ENCODE results near the gene UST. TPM values are rescaled to one million over a fixed set of nuclear protein-coding genes. Genes with fewer than 3 reads are reported as not detected.

UST gene
- total RNA-seq, 1 donor from 2014 or later = 4.4 TPM

GRCh38 chr6:148780918-148781436 is 34.1 kb downstream of the UST start:
- no peak for ATAC-seq
- intact Hi-C loops (cut with DNase I) = no loop called here
- no peak for DNase-seq (ENCODE audit: missing footprints)

- intact Hi-C loops (cut with DNase I) = no loop called here
- ATAC-seq (no peak), DNase-seq (ENCODE audit: missing footprints) (no peak)
Measured at GRCh38 chr6:148789948-148790347, 43.1 kb downstream of the UST start.

GRCh38 chr6:148790404-148790803 is 43.6 kb downstream of the UST start:
- ATAC-seq = no peak
- no peak for DNase-seq (ENCODE audit: missing footprints)
- intact Hi-C loops (cut with DNase I) = no loop called here

DNA sequence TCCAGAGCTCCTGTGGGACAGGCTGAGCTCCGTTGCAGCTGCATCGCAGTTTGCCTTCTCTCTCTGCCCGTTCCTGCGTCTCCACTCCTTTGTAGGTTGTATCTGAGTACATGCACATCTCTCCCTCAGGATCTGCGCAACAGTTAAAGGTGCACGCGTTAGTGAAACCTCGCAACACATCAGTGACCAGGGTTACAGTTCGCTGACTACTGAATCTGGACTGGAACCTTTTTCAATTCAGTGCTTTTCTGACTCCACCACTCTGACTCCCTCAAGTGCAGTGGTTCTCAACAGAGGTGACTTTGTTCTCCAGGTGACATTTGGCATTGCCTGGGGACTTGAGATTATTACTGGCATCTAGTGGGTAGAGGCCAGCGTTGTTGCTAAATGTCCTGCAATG is 44.0 kb downstream of the UST start:
- ATAC-seq (no peak), DNase-seq (ENCODE audit: missing footprints) (no peak)
- intact Hi-C loops (cut with DNase I) = no loop called here

DNA sequence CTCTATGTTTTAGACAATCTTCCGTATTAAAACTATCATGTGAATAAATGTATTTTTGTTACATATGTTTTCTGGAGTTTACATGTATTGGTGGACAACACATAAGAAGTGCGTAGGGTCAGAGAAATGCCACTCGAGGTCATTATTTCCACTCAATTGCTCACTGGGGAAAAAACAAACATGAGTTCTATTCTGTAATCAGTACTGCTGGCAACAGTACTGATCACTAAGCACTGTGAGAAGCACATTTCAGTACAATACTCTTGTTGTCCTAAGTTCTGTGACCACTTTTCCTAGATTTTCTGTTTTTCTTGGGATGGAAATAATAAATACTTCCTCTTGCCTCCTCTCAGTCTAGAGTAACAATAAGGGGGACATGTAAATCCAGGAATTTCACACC is 44.5 kb downstream of the UST start:
- intact Hi-C loops (cut with DNase I) = no loop called here
- DNase-seq (ENCODE audit: missing footprints) = no peak
- no peak for ATAC-seq

GRCh38 chr6:148793721-148794120 is 46.9 kb downstream of the UST start:
- intact Hi-C loops (cut with DNase I) = no loop called here
- no peak for ATAC-seq

GRCh38 chr6:148794797-148795196 is 48.0 kb downstream of the UST start:
- no peak for DNase-seq (ENCODE audit: missing footprints)
- ATAC-seq = no peak
- intact Hi-C loops (cut with DNase I) = no loop called here

More at GRCh38 chr6:148793721-148794120, 46.9 kb downstream of the UST start:
- DNase-seq (ENCODE audit: missing footprints) = no peak

DNA sequence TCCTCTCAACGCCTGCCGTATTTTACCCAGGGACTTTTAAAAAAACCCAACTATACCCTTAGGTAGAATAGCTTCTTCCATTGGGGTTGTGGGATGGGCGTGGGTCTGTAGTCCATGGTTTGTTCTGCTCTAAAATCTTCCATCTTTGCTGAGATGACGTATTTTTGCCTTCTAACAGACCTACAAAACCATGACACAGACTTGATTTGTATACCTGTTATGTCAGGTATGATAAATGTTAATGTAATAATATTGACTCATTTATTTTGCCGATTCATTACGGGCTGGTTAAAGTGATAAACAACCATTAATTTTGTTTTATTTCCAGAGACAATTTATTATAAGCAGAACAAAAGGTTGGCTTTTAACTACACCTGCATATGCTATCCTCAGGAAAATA is 48.7 kb downstream of the UST start:
- no peak for ATAC-seq
- DNase-seq (ENCODE audit: missing footprints) = no peak
- intact Hi-C loops (cut with DNase I) = no loop called here

GRCh38 chr6:148799647-148800046 is 52.8 kb downstream of the UST start:
- DNase-seq (ENCODE audit: missing footprints) (no peak), ATAC-seq (no peak)
- intact Hi-C loops (cut with DNase I) = no loop called here

- DNase-seq (ENCODE audit: missing footprints) = no peak
- intact Hi-C loops (cut with DNase I) = no loop called here
- no peak for ATAC-seq
Measured at GRCh38 chr6:148800536-148800935, 53.7 kb downstream of the UST start.

GRCh38 chr6:148803979-148804378 is 57.1 kb downstream of the UST start:
- DNase-seq (ENCODE audit: missing footprints) (no peak), ATAC-seq (no peak)
- intact Hi-C loops (cut with DNase I) = no loop called here

- intact Hi-C loops (cut with DNase I) = no loop called here
- DNase-seq (ENCODE audit: missing footprints) (no peak), ATAC-seq (no peak)
Measured at GRCh38 chr6:148805777-148806176, 58.9 kb downstream of the UST start.

DNA sequence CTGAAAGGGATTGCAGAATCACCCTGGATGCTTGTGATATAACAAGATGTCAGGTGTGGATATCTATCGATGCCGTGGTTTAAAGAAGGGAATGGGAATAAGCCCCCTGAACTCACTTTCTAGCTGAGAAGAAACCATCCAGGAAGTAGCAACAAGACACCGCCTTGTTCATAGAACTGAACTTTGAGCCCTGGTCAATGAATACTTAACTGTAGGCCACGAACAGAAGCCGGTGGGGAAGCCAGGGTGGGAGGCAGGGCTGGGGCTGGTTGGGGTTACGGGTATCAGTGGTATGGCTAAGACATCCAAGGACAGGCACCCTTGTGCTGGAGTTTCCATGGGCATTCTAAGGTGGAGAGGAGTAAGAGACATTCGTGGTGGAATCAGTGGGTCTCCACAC is 61.0 kb downstream of the UST start:
- intact Hi-C loops (cut with DNase I) = no loop called here
- no peak for ATAC-seq
- no peak for DNase-seq (ENCODE audit: missing footprints)

DNA sequence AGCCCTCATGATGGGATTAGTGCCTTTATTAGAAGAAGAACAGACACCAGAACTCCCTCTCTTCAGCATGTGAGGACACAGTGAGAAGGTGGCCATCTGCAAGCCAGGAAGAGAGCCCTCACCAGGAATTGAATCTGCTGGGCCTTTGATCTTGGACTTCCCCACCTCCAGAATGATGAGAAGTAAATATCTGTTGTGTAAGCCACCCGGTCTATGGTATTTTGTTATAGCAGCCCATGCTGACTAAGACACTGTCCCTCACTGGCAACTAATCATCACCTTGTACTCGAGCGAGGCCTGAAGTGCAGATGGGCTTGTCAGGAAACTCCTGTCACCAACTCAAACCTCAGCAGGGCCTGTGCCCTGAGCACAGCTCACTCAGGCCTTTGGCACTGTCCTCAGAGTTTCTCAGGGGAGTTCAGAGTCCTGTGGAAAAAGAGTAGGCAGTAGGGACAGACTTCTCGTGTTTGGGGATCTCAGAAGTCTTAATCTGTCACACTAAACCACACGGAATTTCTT is 62.0 kb downstream of the UST start:
- no peak for DNase-seq (ENCODE audit: missing footprints)
- no peak for ATAC-seq
- intact Hi-C loops (cut with DNase I) = no loop called here

DNA sequence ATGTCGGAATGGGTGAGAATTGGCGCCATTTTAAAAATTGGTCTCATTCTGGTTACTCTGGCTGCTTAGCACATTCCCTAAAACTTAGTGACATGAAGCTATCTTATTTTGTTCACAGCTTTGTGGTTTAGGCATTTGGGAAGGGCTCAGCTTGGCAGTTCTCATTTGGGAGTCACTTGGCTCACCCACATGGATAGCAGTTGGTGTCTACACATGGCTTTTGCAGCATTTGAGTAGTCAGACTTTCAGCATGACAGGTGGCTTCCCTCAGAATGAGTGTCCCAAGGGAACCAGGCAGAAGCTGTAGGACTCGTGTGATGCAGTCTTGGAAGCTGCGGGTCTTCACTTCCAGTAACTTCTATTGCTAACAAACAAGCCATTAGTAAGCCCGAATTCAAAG is 64.6 kb downstream of the UST start:
- intact Hi-C loops (cut with DNase I) = no loop called here
- no peak for DNase-seq (ENCODE audit: missing footprints)

GRCh38 chr6:148814082-148814790 is 67.4 kb downstream of the UST start:
- DNase-seq (ENCODE audit: missing footprints) (no peak), ATAC-seq (no peak)
- intact Hi-C loops (cut with DNase I) = no loop called here

More for the DNA sequence above, 64.6 kb downstream of the UST start:
- ATAC-seq = peak; percentile 77

GRCh38 chr6:148814869-148815268 is 68.0 kb downstream of the UST start:
- DNase-seq (ENCODE audit: missing footprints) (no peak), ATAC-seq (no peak)
- intact Hi-C loops (cut with DNase I) = no loop called here

GRCh38 chr6:148816117-148816516 is 69.3 kb downstream of the UST start:
- intact Hi-C loops (cut with DNase I) = no loop called here
- DNase-seq (ENCODE audit: missing footprints) (no peak), ATAC-seq (no peak)

DNA sequence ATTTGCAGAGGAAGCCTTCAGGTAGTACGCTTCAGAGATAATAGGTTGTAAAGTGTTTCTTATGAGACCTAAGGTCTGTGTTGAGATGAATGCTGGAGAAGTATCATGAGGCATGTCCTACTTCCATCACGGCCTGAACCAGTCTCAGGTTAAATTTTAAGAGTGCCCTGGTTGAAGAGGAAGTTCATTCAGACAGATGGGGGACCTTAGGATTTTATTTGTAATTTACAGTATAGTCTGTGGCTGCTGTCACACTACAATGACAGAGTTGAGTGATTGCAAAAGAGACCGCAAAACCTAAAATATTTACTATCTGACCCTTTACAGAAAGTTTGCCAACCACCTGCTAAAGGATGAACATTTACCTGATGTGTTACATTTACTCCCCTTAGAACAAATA is 70.9 kb downstream of the UST start:
- DNase-seq (ENCODE audit: missing footprints) (no peak), ATAC-seq (no peak)
- intact Hi-C loops (cut with DNase I) = no loop called here

- ATAC-seq (no peak), DNase-seq (ENCODE audit: missing footprints) (no peak)
- intact Hi-C loops (cut with DNase I) = no loop called here
Measured at GRCh38 chr6:148818939-148819575, 72.2 kb downstream of the UST start.
